SIG-M5 treated with dmso at 0.1 percent for 504 hours (cell line): ENCODE data around the gene PPP5C.
A peak's percentile ranks its signal among the peaks of the same experiment; 100 is the strongest.

Source experiments
- DNase-seq: peaks from one replicate; lab custom pipeline; 2025; ENCODE audit not compliant: unreplicated experiment; lab: John Stamatoyannopoulos, UW

Gene PPP5C

DNA sequence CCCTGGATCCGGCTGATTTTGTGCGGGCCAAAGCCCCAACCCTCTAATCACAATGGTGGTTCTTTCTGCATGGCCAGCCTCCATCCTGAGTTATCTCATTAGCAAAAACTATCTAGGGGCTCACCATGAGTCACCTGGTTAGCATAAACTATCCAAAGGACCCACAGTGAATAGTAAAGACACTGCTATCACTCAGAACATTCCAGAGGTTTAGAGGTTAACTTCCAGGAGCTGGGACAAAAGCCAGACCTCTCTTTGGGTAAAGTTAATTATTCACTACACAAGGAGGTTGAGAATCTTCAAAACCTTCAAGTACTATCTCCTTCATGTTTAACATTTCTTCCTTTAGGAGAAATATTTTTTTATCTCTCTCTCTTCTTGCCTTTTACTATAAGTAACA, 18.8 kb upstream of the PPP5C start:
- DNase-seq: no peak

GRCh38 chr19:46330319-46330918, 16.5 kb upstream of the PPP5C start:
- no peak for DNase-seq

- no peak for DNase-seq
Measured at GRCh38 chr19:46337487-46337886, 9.4 kb upstream of the PPP5C start.

- DNase-seq: no peak
Measured at GRCh38 chr19:46339446-46339845, 7.4 kb upstream of the PPP5C start.

GRCh38 chr19:46340051-46340659, 6.7 kb upstream of the PPP5C start:
- no peak for DNase-seq

DNA sequence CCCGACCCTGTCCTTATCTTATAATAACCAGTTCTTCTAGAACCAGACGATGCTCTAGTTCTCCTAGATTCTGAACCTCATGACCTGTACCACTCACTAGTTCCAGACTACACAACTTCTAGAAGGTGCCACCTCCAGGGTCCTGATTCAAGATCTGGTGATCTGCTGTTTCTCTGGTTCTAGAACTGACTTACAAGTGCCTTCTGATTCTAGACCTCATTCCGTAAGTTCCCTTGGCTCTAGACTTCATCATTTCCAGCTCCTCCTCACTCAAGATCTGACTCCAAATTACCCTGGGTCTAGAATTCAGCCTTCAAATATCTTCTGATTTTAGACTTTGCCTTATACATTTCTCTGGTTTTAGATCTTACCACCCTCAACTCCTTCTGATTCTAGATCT, 5.0 kb upstream of the PPP5C start:
- no peak for DNase-seq

- DNase-seq: no peak
Measured at GRCh38 chr19:46344363-46344762, 2.5 kb upstream of the PPP5C start.

DNA sequence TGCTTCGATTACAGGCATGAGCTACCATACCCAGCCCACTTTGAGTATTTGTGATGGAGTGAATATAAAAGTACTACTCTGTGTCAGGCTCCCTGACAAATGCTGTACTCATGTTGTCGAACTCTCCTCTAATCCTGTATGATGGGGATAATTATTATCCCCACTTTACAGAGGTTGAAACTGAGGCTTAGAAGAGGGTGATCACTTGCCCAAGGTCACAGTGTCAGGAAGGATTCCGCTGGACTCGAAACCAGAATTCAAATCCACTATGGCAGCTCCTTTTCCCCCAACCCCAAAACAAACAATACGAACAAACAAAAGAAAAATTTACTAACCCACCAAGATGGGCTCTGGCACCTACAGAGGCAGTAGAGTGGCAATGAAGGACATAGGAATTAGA, 1.7 kb upstream of the PPP5C start:
- DNase-seq: no peak

DNA sequence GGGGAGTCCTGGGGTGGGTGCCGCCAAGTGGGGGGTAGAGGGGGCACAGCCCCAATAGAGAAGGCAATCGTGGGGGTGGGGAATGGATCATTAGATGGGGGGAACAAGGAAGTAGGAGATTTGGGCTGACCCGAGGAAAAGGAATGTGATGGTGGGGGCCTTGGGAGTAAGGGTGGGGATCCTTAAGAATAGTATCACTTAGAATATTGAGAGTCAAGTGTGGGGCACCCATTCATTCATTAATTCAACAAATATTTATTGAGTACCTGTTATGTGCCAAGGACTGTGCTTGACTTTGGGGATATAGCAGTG, 641 bp downstream of the PPP5C start:
- no peak for DNase-seq

- no peak for DNase-seq
Measured at GRCh38 chr19:46347985-46348384, 1.1 kb downstream of the PPP5C start.

GRCh38 chr19:46349311-46349993, 2.6 kb downstream of the PPP5C start:
- no peak for DNase-seq

DNA sequence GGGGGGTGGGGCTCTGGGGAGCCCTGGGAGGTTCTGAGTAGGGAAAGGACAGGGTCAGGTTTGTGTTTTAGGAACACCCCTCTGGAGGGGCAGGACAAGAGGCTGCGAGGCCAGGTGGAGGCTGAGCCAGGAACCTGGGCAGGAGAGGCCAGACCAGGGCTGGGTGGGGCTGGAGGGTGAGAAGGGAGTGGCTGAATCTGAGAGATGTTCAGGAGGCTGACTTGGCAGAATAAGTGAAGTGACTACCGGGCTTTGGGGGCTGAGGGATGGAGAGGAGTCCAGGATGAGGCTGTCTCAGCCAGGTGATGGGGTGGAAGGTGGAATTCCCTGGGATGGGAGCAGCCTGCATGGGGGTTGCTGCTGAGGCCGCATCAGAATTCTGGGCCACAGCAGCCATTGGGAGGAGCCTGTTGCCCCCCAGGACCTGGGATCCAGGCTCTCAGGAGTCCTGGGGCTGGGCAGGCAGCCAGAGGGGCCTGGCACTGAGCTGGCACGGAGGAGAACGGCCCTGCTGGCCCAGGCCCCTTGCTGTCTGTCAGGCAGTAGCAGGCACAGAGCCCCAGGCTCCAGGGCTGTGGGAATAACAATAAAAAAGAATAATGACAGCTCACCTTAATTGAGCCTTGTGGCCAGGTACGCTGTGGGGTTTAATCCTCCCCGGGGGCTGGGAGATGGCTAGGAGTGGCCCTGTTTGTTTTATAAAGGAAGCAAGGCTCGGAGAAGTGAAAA, 3.3 kb downstream of the PPP5C start:
- no peak for DNase-seq

- DNase-seq: no peak
Measured at GRCh38 chr19:46350758-46351159, 3.9 kb downstream of the PPP5C start.

GRCh38 chr19:46351241-46352041, 4.6 kb downstream of the PPP5C start:
- DNase-seq: peak; percentile 56

DNA sequence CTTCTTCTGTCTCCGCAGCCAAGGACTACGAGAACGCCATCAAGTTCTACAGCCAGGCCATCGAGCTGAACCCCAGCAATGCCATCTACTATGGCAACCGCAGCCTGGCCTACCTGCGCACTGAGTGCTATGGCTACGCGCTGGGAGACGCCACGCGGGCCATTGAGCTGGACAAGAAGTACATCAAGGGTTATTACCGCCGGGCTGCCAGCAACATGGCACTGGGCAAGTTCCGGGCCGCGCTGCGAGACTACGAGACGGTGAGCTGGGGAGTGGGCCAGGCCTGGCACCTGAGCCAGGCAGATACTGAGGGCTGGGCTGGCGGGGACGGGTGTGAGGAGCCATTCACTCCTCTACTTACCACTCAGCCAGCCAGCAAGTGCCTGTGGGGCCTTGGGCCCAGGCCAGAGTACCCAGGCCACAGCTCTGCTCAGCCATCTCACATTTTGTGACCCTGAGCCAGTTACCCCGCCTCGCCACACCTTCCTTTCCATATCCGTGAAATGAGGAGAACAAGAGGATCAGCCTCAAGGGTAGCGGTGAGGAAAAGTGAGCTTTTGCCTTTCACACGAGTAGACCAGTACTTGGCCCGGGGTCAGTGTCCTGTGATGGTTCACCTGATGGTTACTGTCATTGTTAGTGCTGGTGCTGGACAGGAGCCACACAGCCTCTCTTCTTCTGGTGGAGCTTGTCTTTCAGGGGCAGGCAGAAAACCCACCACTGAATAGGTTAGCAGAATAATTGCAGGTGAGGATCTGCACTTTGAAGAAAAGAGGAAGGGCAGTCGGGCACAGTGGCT, 7.0 kb downstream of the PPP5C start:
- no peak for DNase-seq

DNA sequence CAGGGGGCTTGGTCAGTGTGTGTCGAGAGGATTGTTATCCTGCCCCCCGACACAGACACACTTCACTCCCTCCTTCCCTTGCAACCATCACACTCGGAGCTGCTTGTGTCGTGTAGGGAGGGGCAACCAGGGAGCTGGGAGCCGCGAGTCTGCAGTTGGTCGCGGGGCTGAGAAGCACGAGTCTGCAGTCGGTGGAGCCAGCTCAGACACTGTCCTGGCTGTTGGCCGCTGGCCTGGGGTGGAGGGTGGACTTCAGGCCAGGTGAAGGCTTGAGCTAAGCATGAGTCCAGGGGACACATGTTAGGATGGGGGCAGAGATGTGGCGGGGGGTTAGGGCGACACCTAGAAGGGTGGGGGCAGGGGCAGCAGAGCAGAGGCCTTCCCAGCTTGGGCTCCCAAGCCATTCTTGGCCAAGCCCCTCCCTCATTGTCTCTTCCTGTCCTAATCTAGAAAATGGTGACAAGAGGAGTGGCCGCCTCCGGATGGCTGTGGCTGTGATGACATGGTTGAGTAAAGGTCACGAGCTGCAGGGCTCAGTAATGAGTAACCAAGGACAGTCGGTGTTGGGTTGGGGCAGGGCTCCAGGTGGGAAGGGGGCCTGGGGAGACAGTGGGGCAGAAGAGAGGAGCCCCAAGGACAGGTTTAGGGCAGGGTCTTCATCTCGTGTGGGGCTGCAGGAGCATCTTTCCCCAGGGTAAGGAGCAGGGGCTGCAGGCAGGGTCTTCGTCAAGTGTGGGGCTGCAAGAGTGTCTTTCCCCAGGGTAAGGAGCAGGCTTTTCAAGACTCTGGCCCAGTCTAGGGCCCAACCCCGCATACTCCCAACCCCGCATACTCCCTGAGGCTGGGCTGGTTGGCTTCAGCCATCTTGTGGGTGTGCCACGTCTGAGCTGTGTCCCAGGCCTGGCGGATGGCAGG, 8.6 kb downstream of the PPP5C start:
- DNase-seq: no peak

DNA sequence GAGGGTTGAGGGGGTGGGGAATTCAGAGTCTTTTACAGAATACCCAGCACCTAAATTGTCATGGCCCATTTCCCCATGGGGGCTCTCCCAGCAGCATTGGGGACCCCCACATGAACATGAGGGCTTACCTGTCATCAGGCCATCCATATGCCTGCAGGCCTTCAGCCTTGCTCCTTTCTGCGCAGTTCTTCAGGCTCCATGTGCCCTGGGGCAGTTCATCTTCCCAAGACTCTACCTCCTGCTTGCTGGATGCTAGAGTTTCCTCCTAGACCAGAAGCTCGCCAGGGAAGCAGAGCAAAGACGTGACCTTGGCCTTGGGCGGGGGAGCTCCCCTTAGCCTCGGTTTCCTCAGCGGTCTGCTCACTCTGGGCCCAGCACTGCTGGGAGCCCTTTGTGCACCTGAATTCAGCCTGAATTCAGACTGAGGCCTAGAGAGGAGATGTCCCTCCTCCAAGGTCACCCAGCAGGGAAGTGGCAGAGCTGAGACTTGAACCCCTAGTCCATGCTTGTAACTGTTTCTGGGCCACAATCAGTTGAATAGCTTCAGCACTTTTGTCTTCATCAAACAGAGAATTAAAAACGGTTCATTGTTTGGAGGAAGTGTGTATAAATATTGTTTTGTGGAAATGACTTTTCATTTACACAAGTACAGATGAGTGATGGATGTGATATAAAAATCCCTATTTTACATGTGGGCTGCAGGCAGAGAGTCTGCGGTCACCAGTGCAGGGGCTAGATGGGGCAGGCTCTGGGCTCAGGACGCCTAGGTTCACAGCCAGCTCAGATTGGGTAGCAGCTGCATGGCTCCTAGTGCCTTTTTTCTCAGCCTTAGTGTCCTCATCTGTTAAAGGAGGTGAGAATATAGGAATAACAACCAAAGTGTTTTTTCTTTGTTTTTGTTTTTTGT, 9.5 kb downstream of the PPP5C start:
- DNase-seq: no peak

- DNase-seq: no peak
Measured at GRCh38 chr19:46357846-46358583, 11.1 kb downstream of the PPP5C start.
